Thyroid gland (tissue), 4 donors: ENCODE data around the gene SEMA6B. TPM values are rescaled to one million over a fixed set of nuclear protein-coding genes. Genes with fewer than 3 reads are reported as not detected.

ENCODE experiments used
- DNase-seq, 2 donors: peaks; one replicate each; pipeline ENCODE4 v3.0.0-alpha.2; 2019
- H3K27ac ChIP-seq, 3 donors: fragments of 200-600 bp; sonication (generic); 1 replicate in 2 of 3; 2 replicates in 1 of 3; pipeline ENCODE4 v1.5.1; 2016 to 2019; ENCODE audit warnings: mild to moderate bottlenecking in 1 of 3, moderate library complexity in 1 of 3
- H3K27me3 ChIP-seq: fragments of 200-600 bp; sonication (generic); one replicate; pipeline ENCODE4 v1.5.1; 2019
- H3K36me3 ChIP-seq, 2 donors: fragments of 200-600 bp; sonication (generic); one replicate each; pipeline ENCODE4 v1.5.1; 2016 to 2019
- H3K4me1 ChIP-seq, 2 donors: fragments of 200-600 bp; sonication (generic); one replicate each; pipeline ENCODE4 v1.5.1; 2017 to 2019
- H3K4me3 ChIP-seq, 3 donors: fragments of 200-600 bp; sonication (generic); replicated peaks in 1 of 3; 1 replicate in 2 of 3; 2 replicates in 1 of 3; pipeline ENCODE4 v1.5.1; 2016; ENCODE audit warnings: mild to moderate bottlenecking in 1 of 3
- H3K9me3 ChIP-seq: fragments of 200-600 bp; sonication (generic); one replicate; pipeline ENCODE4 v1.5.1; 2017
- POLR2A ChIP-seq, 2 donors: fragments of 450-650 bp; IDR thresholded peaks; one replicate each; pipeline ENCODE4 v1.6.1; 2017; ENCODE audit warnings: antibody characterized with exemption in 2 of 2, mild to moderate bottlenecking in 2 of 2, moderate library complexity in 1 of 2
- WGBS, 2 donors: methylation state at CpG; one replicate each; pipeline ENCODE4 v1.1.5; 2017; 5-methylcytosine and 5-hydroxymethylcytosine counted together
- intact Hi-C: fragments of 100-400 bp; cut with DNase I; formaldehyde crosslinking; loops from one replicate; pipeline ENCODE4 v1.15.1; 2023
- total RNA-seq, 4 donors: library from RNA; depleted of rRNA; stranded (reverse); fragments of >200 nt; gene quantifications; one replicate each; pipeline ENCODE4 v1.2.3, GENCODE V29; 2016
- TF ChIP-seq, protein P1 (sequence below), 6 experiments: fragments of 200-600 bp in 3 of 6; fragments of 450-650 bp in 3 of 6; sonication (generic) in 3 of 6; IDR thresholded peaks; one replicate each; pipeline ENCODE4 v1.5.1; 2016 to 2019; ENCODE audit warnings: antibody characterized with exemption in 6 of 6, mild to moderate bottlenecking in 2 of 6, inconsistent platforms in 1 of 6, moderate library complexity in 1 of 6

SEMA6B gene
- total RNA-seq, 4 donors from 2014 or later = 1.2 to 9.1 (median 4.2) TPM

DNA sequence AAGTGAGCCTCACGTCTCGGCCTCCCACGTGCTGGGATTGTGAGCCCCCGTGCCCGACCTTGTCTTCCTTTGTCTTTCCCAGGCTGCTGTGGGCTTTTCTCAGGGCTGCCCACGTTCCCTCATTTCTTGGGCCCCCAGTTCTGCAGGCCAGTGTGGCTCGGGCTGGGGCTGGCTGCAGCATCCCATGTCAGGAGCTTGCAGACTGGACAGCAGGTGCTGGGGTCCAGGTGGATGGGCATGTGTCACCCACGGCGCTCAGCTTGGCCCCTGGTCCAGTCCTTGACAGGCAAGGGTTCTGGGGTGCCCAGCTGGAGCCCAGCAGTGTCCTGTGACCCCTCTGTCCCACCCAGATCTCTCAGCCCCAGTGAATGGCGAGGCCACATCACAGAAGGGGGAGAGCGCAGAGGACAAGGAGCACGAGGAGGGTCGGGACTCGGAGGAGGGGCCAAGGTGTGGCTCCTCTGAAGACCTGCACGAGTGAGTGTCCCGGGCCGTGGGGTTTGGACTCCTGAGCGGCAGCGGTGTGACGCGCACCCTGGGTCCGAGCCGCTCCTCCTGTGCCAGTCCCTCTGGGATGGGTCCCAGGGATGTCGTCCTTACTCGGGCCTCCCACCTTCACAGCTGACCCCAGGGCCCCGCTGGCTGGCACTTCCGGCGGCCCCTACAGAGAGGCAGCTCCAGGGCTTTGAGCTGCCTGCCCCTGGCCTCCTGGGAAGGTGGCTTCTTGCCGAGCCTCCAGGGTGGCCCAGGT lies 58.5 kb downstream of the SEMA6B start:
- Histone ChIP-seq H3K27me3 (no peaks in the 10 kb centered on the region), H3K4me1 (no peaks in the 10 kb centered on the region), H3K27ac (no peak overlapping the region), H3K9me3 (no peaks in the 10 kb centered on the region), H3K4me3 (no peak overlapping the region), H3K36me3 (peaks cover 48 to 56% of the 10 kb centered on the region in 2 donors)
- intact Hi-C loops = no loop called here
- no peak for TF ChIP-seq POLR2A (IDR thresholded peaks at IDR 0.05)
- TF ChIP-seq, protein P1, sequence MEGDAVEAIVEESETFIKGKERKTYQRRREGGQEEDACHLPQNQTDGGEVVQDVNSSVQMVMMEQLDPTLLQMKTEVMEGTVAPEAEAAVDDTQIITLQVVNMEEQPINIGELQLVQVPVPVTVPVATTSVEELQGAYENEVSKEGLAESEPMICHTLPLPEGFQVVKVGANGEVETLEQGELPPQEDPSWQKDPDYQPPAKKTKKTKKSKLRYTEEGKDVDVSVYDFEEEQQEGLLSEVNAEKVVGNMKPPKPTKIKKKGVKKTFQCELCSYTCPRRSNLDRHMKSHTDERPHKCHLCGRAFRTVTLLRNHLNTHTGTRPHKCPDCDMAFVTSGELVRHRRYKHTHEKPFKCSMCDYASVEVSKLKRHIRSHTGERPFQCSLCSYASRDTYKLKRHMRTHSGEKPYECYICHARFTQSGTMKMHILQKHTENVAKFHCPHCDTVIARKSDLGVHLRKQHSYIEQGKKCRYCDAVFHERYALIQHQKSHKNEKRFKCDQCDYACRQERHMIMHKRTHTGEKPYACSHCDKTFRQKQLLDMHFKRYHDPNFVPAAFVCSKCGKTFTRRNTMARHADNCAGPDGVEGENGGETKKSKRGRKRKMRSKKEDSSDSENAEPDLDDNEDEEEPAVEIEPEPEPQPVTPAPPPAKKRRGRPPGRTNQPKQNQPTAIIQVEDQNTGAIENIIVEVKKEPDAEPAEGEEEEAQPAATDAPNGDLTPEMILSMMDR (IDR thresholded peaks at IDR 0.05) = no peak
- no peak for DNase-seq
- WGBS, 2 donors = 93 to 95% methylated on average over 15 to 17 of the region's 29 CpGs

- H3K36me3 ChIP-seq = peaks cover 48 to 61% of the 10 kb centered on the region in 2 donors
- H3K27ac ChIP-seq = no peak overlapping the region
- no peaks in the 10 kb centered on the region for H3K27me3 ChIP-seq
- TF ChIP-seq, protein P1 (IDR thresholded peaks at IDR 0.05) = no peak
- TF ChIP-seq POLR2A (IDR thresholded peaks at IDR 0.05) = no peak
- WGBS, 2 donors = 87 to 95% methylated on average over 8 to 14 of the region's 15 CpGs
- no peaks in the 10 kb centered on the region for H3K9me3 ChIP-seq
- intact Hi-C loops = no loop called here
- no peak overlapping the region for H3K4me3 ChIP-seq
- DNase-seq = no peak
- H3K4me1 ChIP-seq = no peaks in the 10 kb centered on the region
These were observed 59.6 kb downstream of the SEMA6B start for GRCh38 chr19:4499855-4500254.

DNA sequence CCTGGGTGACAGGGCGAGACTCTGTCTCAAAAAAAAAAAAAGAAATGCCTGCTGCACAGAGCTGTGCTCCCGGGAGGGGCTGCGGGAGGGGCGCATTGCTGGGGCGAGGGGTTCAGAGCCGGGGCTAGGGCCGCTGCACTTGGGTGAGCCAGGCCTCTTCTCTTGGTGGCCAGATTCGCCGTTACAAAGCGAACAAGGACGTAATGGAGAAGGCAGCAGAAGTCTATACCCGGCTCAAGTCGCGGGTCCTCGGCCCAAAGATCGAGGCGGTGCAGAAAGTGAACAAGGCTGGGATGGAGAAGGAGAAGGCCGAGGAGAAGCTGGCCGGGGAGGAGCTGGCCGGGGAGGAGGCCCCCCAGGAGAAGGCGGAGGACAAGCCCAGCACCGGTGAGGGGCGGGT lies 60.2 kb downstream of the SEMA6B start:
- Histone ChIP-seq H3K27ac (no peak overlapping the region), H3K27me3 (no peaks in the 10 kb centered on the region), H3K9me3 (no peaks in the 10 kb centered on the region), H3K4me1 (no peaks in the 10 kb centered on the region), H3K4me3 (no peak overlapping the region), H3K36me3 (peaks cover 52 to 66% of the 10 kb centered on the region in 2 donors)
- DNase-seq = no peak
- 95 to 96% methylated on average over 23 of the region's 23 CpGs for WGBS, 2 donors
- no peak for TF ChIP-seq POLR2A (IDR thresholded peaks at IDR 0.05)
- TF ChIP-seq, protein P1 (IDR thresholded peaks at IDR 0.05) = no peak
- intact Hi-C loops = no loop called here

- Histone ChIP-seq H3K4me3 (no peak overlapping the region), H3K27ac (no peak overlapping the region), H3K4me1 (no peaks in the 10 kb centered on the region), H3K27me3 (no peaks in the 10 kb centered on the region), H3K36me3 (peaks cover 58 to 72% of the 10 kb centered on the region in 2 donors), H3K9me3 (no peaks in the 10 kb centered on the region)
- DNase-seq = no peak
- intact Hi-C loops = no loop called here
- TF ChIP-seq, protein P1 (IDR thresholded peaks at IDR 0.05) = no peak
- no peak for TF ChIP-seq POLR2A (IDR thresholded peaks at IDR 0.05)
- 99 to 100% methylated on average over 1 to 11 of the region's 12 CpGs for WGBS, 2 donors
These were observed 60.8 kb downstream of the SEMA6B start for GRCh38 chr19:4498694-4499093.

DNA sequence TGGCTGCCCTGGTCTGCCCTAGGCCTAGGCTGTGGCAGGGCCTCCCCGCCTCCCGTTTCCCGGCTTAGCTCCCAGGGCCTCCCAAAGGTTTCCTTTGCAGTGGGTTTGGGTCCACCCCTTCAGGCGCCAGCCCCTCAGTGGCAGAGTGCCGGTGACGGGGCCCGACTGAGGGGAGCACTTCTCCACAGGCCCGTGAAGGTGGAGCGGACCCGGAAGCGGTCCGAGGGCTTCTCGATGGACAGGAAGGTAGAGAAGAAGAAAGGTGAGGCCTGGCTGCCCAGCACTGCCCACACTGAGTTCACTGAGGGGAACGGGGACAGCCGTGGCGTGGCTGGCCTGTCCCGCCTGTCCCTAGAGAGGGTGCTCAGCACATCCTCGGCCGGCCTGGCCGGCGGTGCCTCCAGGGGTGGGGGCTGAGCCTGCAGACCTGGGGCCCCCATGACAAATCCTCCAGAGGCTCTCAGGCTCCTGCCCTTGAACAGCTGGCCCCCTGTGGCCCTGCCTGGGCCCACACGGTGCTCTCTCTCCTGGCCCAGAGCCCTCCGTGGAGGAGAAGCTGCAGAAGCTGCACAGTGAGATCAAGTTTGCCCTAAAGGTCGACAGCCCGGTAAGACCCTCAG lies 61.6 kb downstream of the SEMA6B start:
- Histone ChIP-seq H3K27ac (no peak overlapping the region), H3K4me3 (no peak overlapping the region), H3K27me3 (no peaks in the 10 kb centered on the region), H3K36me3 (peaks cover 58 to 75% of the 10 kb centered on the region in 2 donors), H3K4me1 (no peaks in the 10 kb centered on the region), H3K9me3 (no peaks in the 10 kb centered on the region)
- TF ChIP-seq POLR2A (IDR thresholded peaks at IDR 0.05) = no peak
- TF ChIP-seq, protein P1 (IDR thresholded peaks at IDR 0.05) = no peak
- WGBS, 2 donors = 93 to 94% methylated on average over 14 to 24 of the region's 25 CpGs
- DNase-seq = no peak
- intact Hi-C loops = no loop called here
